Neutrophil (primary cell): ENCODE measurements around the gene COMMD1.
"Not testable (repeated sequence)": the region's sequence is repeated elsewhere in the genome, so short reads cannot be mapped to it uniquely, and the experiment has no call there.

Experiments used
- H3K27ac ChIP-seq: fragments of 200-600 bp; sonication (generic); 2 replicates; pipeline ENCODE4 v1.5.1; 2016; ENCODE audit warnings: mild to moderate bottlenecking, moderate library complexity
- H3K27me3 ChIP-seq: fragments of 200-600 bp; sonication (generic); 2 replicates; pipeline ENCODE4 v1.6.0; 2016; ENCODE audit warnings: mild to moderate bottlenecking
- H3K36me3 ChIP-seq: fragments of 200-600 bp; sonication (generic); 2 replicates; pipeline ENCODE4 v1.5.1; 2017
- H3K4me1 ChIP-seq, 2 experiments: fragments of 200-600 bp in 1 of 2; sonication (generic) in 1 of 2; 1 replicate in 1 of 2; 2 replicates in 1 of 2; pipeline versions ENCODE4 v1.5.1 to v1.6.1; 2013 to 2016; ENCODE audit warnings: low read depth in 1 of 2, low read length in 1 of 2, mild to moderate bottlenecking in 1 of 2, moderate library complexity in 1 of 2; ENCODE audit not compliant: control insufficient read depth in 1 of 2, insufficient read depth in 1 of 2
- H3K4me3 ChIP-seq, 2 experiments: fragments of 200-600 bp in 1 of 2; sonication (generic) in 1 of 2; 1 replicate in 1 of 2; 2 replicates in 1 of 2; pipeline ENCODE4 v1.5.1; 2013 to 2016; ENCODE audit warnings: low read depth in 1 of 2, low read length in 1 of 2, mild to moderate bottlenecking in 1 of 2, moderate library complexity in 1 of 2
- H3K9me3 ChIP-seq: fragments of 200-600 bp; sonication (generic); 2 replicates; pipeline ENCODE4 v1.5.1; 2016
- CTCF ChIP-seq: fragments of 200-600 bp; sonication (generic); IDR thresholded peaks from 2 replicates; pipeline ENCODE4 v1.5.1; 2016; ENCODE audit warnings: antibody characterized with exemption

Gene COMMD1

GRCh38 chr2:62119311-62119974 is 214.0 kb downstream of the COMMD1 start:
- TF ChIP-seq CTCF: no peak
- no peaks in the 10 kb centered on the region for H3K36me3 ChIP-seq
- no peaks in the 10 kb centered on the region for H3K4me1 ChIP-seq
- H3K9me3 ChIP-seq: no peaks in the 10 kb centered on the region
- no peak overlapping the region for H3K4me3 ChIP-seq
- H3K27me3 ChIP-seq: no peaks in the 10 kb centered on the region
- H3K27ac ChIP-seq: no peak overlapping the region

GRCh38 chr2:62126239-62126638 is 220.8 kb downstream of the COMMD1 start:
- H3K36me3 ChIP-seq, H3K9me3 ChIP-seq, H3K4me1 ChIP-seq, H3K4me3 ChIP-seq, H3K27ac ChIP-seq, H3K27me3 ChIP-seq: not testable (repeated sequence)

GRCh38 chr2:62133320-62133823 is 227.9 kb downstream of the COMMD1 start:
- H3K4me3 ChIP-seq: no peak overlapping the region
- no peak overlapping the region for H3K27ac ChIP-seq
- no peaks in the 10 kb centered on the region for H3K9me3 ChIP-seq
- H3K27me3 ChIP-seq: no peaks in the 10 kb centered on the region
- peaks cover 3 to 4% of the 10 kb centered on the region in 2 experiments for H3K4me1 ChIP-seq
- no peak for TF ChIP-seq CTCF
- no peaks in the 10 kb centered on the region for H3K36me3 ChIP-seq

- Histone ChIP-seq H3K27ac (no peak overlapping the region), H3K9me3 (no peaks in the 10 kb centered on the region), H3K4me1 (no peaks in the 10 kb centered on the region), H3K36me3 (no peaks in the 10 kb centered on the region), H3K27me3 (no peaks in the 10 kb centered on the region), H3K4me3 (no peak overlapping the region)
- TF ChIP-seq CTCF: no peak
Observed at GRCh38 chr2:62136956-62137830, 231.7 kb downstream of the COMMD1 start.

GRCh38 chr2:62140426-62141141 is 235.1 kb downstream of the COMMD1 start:
- Histone ChIP-seq H3K4me1 (no peaks in the 10 kb centered on the region), H3K9me3 (no peaks in the 10 kb centered on the region), H3K27ac (no peak overlapping the region), H3K36me3 (no peaks in the 10 kb centered on the region), H3K4me3 (no peak overlapping the region), H3K27me3 (no peaks in the 10 kb centered on the region)
- TF ChIP-seq CTCF: no peak
